AG10803 (cell line): ENCODE data around the gene NUCKS1.

ENCODE experiments used
- DNase-seq: peaks from one replicate; pipeline ENCODE4 v3.0.0; 2010; ENCODE audit warnings: low read depth
- H3K4me3 ChIP-seq: 2 replicates; pipeline ENCODE4 v1.5.1; 2011; ENCODE audit warnings: mild to moderate bottlenecking, low read length, control low read depth
- TF ChIP-seq, protein P1 (sequence below): conservative IDR thresholded peaks from 2 replicates; pipeline ENCODE4 v1.5.1; 2011; ENCODE audit warnings: mild to moderate bottlenecking, low read length, control low read depth, inconsistent platforms

NUCKS1 gene

DNA sequence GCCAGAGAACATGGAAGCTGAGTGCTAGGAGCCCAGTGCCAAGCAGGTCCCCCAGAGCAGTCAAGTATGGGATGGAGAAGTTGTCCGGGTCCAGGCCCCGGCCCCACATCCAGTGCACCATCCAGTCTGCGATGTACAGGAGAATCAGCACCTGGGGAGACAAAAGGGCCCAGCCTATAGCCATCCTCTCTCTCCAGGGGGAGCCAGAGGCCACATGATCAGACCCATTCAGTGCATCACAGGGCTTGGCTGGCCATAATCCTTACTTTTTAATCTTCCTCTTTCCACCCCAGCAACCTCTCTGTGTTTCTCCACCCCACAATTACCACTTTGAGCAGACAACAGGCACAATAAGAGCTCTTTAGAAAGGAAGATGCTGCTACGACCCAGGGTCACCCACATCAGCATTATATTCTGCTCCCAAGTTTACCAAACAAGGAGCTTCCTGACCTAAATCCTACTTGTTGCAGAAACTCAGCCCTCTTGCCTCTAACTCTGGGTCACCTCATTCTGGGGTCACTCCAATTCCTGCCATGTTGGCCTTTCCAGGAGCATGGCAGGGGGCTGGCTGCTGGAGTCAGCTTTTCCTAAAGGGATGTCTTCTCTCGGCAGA, 41.7 kb upstream of the NUCKS1 start:
- TF ChIP-seq, protein P1, sequence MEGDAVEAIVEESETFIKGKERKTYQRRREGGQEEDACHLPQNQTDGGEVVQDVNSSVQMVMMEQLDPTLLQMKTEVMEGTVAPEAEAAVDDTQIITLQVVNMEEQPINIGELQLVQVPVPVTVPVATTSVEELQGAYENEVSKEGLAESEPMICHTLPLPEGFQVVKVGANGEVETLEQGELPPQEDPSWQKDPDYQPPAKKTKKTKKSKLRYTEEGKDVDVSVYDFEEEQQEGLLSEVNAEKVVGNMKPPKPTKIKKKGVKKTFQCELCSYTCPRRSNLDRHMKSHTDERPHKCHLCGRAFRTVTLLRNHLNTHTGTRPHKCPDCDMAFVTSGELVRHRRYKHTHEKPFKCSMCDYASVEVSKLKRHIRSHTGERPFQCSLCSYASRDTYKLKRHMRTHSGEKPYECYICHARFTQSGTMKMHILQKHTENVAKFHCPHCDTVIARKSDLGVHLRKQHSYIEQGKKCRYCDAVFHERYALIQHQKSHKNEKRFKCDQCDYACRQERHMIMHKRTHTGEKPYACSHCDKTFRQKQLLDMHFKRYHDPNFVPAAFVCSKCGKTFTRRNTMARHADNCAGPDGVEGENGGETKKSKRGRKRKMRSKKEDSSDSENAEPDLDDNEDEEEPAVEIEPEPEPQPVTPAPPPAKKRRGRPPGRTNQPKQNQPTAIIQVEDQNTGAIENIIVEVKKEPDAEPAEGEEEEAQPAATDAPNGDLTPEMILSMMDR, result peak; percentile 93
- DNase-seq, result peak; percentile 44
- H3K4me3 ChIP-seq, result no peak overlapping the region

DNA sequence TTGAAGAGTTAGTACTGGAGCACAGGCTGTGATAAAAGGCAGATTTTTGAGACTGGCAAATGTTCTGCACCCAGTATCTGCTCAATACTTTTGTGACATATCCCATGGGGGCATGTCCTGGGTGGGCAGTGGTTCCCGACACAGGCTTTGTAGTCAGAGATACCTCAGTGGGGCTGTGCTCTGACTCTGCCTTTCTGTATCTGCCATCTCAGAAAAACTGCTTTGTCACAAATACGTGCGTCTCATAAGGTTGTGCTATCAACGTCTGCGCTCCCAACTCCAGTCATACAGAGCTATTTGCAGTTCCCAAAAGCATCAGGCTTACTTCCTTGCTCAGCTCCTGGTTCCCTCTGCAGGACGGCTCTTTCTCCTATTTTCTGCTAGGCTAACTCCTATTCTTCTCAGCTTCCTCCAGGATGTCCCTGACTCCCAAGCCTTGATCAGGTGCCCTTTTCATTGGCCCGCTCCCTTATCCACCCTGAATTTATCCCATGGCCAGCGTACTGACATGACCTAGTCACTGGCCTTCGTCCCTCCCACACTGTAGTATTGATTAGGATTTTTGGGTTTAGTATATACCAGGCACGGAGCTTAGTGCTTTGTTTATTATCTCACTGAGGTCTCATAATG, 37.4 kb upstream of the NUCKS1 start:
- no peak for DNase-seq
- H3K4me3 ChIP-seq, result no peak overlapping the region
- TF ChIP-seq, protein P1, result no peak

DNA sequence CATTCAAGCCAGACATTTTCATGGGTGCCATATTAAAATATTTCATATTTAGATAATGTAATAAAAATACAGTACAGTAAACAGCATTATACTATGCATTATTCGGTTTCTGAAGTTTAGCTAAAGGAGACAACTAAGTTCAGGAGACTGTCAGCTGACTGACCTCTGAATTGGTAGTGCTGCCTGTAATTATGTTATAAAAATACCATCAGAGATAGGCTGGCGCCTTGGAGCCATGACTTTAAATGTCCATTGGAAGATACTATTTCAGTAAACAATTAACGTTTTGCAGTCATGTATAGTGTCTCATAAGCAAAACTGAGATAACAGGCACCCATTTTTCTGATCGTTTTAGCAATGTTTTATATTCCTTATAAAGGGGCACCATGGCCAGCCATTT, 36.6 kb upstream of the NUCKS1 start:
- TF ChIP-seq, protein P1, result no peak
- no peak for DNase-seq

DNA sequence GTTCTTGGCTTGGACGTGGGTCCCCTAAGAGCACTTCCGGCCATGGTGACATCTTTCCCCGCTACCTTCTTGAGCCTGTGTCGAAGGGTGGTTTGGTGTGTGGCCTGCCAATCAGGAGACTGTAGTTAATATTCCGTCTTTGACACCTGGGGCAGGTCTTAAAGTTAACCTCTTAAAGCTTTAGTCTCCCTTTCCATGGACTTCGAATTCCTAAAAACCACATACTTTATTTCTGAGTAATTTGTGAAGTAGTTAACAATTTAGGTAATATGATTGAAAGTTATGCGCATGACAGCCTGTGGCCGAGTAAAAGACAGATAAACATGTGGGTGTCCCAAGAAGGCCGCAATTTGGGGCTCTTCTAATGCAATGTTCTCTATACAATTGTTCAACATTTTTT, 35.5 kb upstream of the NUCKS1 start:
- no peak for DNase-seq
- no peak overlapping the region for H3K4me3 ChIP-seq
- TF ChIP-seq, protein P1, result no peak

More for the DNA sequence above, 36.6 kb upstream of the NUCKS1 start:
- H3K4me3 ChIP-seq, result no peak overlapping the region

DNA sequence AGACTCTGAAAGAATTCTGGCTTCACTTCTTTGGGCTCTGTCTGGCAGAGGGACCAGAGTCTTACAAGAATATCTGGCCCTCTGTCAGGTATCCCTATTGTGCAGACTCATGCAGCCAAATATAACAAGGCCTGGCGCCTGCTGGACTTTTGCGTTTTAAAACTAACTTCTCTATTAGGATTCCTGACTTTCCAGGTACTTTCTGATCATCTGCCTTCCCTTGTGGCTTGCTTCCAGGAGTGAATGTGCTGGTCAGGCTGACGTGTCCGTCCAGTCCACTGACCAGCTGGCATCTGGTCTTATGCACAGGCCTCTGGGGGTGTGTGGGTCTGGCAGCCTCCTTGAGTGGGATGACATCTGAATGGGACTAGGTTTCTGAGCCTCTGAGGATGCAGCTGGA, 33.9 kb upstream of the NUCKS1 start:
- no peak overlapping the region for H3K4me3 ChIP-seq
- TF ChIP-seq, protein P1, result no peak
- no peak for DNase-seq

DNA sequence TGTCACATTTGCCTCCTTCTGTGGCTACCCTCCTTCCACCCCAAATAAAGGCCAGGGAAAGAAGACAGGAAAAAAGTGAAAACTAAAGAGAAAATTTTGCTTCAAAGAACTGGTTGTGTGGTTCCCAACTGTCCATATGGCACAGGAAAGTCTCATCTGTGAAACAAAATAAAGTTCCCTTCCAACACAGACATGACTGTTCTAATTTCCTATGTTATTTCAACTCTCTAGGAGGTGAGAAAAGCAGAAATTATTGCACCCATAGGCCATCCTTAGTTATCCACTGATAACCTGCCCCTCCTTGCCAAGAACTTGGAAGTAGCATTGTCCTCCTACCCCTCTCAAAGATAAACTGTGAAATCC, 33.4 kb upstream of the NUCKS1 start:
- DNase-seq, result no peak
- TF ChIP-seq, protein P1, result no peak
- no peak overlapping the region for H3K4me3 ChIP-seq

DNA sequence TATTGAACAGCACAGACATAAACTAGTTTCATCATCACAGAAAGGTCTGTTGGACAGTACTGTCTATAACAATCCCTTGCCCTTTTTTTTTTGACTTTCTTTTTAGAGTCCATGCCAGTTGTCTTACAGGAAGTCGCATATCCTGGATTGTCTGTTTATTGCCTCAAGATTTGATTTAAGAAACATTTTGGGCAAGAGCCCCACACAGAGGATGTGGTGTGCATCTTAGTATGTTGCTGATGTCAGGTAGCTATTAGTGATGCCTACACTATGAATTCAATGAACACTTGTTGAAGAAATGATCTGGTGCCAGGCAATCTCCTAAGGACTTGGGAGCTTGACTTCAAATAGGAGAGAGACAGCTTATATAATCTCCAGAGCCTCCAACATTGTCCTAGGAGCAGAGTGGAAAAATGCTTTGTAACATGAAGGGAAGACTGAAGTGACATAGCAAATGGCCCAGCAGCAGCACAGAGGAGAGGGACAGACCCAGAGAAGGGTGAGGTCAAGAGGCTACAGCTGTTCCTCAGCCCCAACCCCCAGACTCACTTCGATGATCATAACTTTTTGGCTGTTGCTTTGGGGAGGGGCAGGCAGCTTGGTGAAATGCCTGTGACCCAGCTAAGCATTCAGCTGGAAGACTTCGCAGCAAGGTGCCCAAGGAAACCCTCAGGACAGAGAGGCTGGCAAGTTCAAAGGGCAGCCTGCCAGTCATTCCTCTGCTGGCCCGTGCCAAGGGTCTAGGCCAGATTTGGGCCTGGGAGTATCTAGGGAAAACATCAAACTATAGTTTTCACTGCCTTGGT, 32.8 kb upstream of the NUCKS1 start:
- H3K4me3 ChIP-seq, result no peak overlapping the region
- peak; percentile 29 for DNase-seq
- TF ChIP-seq, protein P1, result no peak
